Measurements from ENCODE around the gene CAMK1. TPM values are rescaled to one million over a fixed set of nuclear protein-coding genes. Genes with fewer than 3 reads are reported as not detected.
A peak's percentile ranks its signal among the peaks of the same experiment; 100 is the strongest.
"Not testable (repeated sequence)": the region's sequence is repeated elsewhere in the genome, so short reads cannot be mapped to it uniquely, and the experiment has no call there.

CAMK1 gene
- total RNA-seq, 2 donors from 2014 or later = 1.9 to 2.2 TPM

DNA sequence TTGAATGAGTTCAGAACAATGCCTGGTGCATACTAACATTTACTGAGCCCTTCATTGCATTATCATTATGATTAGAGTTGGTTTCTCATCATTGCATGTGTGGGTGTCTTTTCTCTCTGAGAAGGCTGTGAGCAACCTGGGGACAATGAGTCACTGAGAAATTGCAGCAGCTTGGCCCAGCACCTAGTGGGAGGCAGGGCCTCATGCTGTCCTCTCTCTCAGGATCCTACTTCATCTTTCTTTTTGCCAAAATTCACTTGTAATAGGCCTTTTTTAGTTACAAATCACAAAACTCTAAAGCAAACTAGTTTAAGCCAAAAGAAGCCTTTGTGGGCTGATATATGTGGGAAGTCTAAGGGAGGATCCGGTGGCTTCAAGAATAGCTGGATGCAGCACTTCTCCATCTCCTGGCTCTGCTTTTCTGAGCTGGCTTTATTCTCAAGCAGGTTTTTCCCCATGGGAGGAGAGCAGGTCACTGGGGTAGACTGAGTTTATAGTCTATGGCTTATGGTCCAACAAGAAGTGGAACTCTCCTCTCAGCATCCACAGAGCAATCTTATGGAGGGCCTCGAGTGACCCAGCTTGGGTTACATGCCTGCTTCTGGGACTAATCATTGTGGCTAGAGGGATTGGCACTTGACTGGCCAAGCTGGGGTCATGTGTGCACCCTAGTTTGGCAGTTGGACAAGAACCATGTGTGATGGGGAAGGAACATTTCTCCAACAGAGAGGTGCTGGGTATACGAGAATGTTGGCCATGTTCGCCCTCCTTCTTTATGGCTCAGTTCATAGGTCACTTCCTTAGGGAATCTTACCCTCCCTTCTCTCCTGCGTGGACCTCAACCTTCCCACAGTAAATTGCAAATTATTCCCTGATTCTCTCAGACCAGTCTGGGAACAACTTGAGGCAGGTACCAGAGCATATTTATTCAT, 8.7 kb upstream of the CAMK1 start:
- Mint-ChIP-seq H3K4me3 (no peak overlapping the region), H3K36me3 (ENCODE audit: low read depth) (peaks cover 3% of the 10 kb centered on the region), H3K4me1 (peaks cover 37% of the 10 kb centered on the region), H3K27me3 (no peaks in the 10 kb centered on the region), H3K27ac (no peak overlapping the region)
- ATAC-seq (no peak), DNase-seq (no peak)
- no peaks in the 10 kb centered on the region for H3K9me3 ChIP-seq (ENCODE audit: control insufficient read depth, low read length, poor library complexity, severe bottlenecking)

DNA sequence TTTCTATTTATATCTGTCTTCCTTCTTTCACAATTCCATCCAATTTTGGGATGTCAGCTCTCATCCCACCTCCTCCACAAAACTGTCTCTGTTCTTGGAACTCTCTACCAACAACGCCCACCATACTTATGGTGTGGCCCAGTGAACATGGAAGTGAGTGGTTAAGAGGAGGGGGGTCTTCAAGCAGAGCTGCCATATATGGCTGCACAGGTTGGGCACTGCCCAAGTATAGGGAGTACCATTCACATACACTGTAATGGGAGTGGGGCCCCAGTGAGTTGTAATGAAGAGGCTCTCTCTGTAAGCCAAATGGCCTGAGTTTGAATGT, 7.9 kb upstream of the CAMK1 start:
- H3K27me3 Mint-ChIP-seq = no peaks in the 10 kb centered on the region
- no peaks in the 10 kb centered on the region for H3K9me3 ChIP-seq (ENCODE audit: control insufficient read depth, low read length, poor library complexity, severe bottlenecking)
- no peak overlapping the region for H3K27ac Mint-ChIP-seq
- H3K4me3 Mint-ChIP-seq = no peak overlapping the region
- no peaks in the 10 kb centered on the region for H3K36me3 Mint-ChIP-seq (ENCODE audit: low read depth)
- DNase-seq (no peak), ATAC-seq (no peak)
- H3K4me1 Mint-ChIP-seq = peaks cover 37% of the 10 kb centered on the region

DNA sequence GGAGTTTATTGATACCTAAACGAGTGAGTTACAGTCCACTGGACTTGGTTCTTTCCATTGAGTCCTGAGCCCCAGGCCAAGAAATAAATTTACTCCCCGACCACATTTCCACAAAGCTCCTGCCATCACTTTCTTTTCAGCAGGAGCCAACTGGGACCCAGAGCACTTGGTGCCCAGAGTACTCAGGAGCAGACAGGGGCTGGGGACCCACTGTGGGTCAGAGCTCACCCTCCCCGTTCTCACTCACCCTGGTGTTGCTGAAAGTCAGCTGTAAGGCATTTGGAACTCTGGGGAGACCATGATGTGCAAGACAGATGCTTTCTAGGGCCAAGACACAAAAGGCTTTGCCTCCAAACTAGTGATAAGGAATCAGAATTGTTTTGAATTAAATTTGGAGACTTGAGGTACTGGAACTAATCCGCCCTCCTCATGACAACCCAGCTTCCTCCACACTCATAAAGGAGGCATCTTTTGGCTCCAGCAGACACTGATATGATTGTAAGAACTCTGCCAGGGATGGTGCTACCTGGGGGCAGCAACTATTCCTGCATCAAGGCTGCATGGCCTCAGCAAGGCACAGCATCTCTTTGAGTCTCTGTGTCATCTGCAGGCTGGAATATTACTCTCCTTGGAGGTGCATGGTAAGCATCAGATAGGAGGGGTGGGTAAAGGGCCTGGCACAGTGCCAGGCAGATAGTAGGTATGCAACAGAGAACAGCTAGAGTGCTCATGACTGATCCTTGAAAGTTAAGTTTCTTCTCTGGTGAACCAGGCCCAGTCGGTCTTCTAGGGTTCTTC, 7.3 kb upstream of the CAMK1 start:
- DNase-seq (no peak), ATAC-seq (no peak)
- Mint-ChIP-seq H3K27me3 (no peaks in the 10 kb centered on the region), H3K27ac (no peak overlapping the region), H3K4me1 (peaks cover 36% of the 10 kb centered on the region), H3K4me3 (no peak overlapping the region), H3K36me3 (ENCODE audit: low read depth) (no peaks in the 10 kb centered on the region)
- H3K9me3 ChIP-seq (ENCODE audit: control insufficient read depth, low read length, poor library complexity, severe bottlenecking) = no peaks in the 10 kb centered on the region

DNA sequence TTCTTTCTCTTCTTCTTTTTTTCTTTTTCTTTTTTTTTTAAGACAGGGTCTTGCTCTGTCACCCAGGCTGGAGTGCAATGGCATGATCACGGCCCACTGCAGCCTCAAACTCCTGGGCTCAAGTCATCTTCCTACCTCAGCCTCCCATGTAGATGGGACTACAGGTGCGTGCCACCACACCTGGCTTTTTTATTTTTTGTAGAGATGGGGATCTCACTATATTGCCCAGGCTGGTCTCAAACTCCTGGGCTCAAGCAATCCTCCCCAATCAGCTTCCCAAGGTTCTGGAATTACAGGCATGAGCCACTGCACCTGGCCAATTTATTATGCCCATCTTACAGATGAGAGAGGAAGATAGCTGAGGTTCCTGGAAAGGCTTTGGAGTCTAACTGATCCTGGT, 1.3 kb upstream of the CAMK1 start:
- H3K4me1 Mint-ChIP-seq = peaks cover 37% of the 10 kb centered on the region
- not testable (repeated sequence) for ATAC-seq; H3K27ac Mint-ChIP-seq; H3K36me3 Mint-ChIP-seq (ENCODE audit: low read depth); DNase-seq; H3K27me3 Mint-ChIP-seq; H3K9me3 ChIP-seq (ENCODE audit: control insufficient read depth, low read length, poor library complexity, severe bottlenecking)
- H3K4me3 Mint-ChIP-seq = peak overlapping the region; percentile 69

DNA sequence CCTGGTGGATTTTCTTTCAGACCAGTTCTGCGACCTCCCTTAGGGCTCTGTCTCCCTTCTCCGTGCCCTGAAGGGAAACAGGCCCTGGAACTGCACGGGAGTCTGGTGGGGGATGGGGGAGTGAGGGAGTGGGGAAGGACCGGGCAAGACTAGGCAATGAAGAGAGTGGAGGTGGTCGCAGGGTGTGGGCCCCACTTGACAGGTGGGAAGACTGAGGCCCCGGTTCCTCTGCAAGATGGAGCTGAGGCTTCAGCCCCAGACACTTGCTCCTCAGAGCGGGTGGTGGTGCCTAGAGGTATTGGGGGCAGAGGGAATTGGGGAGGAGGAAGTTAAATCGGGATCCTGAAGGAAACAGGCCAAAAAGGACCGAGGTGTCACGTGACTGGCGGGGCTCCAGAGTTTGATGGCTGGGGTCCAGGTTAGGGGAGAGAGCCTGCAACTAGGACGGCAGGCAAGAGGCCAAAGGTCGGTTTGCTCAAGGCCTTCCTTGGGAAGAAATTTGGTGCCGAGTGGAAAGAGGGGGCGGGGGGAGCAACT, 597 bp upstream of the CAMK1 start:
- H3K27me3 Mint-ChIP-seq = no peaks in the 10 kb centered on the region
- no peaks in the 10 kb centered on the region for H3K9me3 ChIP-seq (ENCODE audit: control insufficient read depth, low read length, poor library complexity, severe bottlenecking)
- ATAC-seq = no peak
- no peaks in the 10 kb centered on the region for H3K36me3 Mint-ChIP-seq (ENCODE audit: low read depth)
- no peak overlapping the region for H3K27ac Mint-ChIP-seq
- DNase-seq = no peak
- peak overlapping the region; percentile 69 for H3K4me3 Mint-ChIP-seq
- H3K4me1 Mint-ChIP-seq = peaks cover 36% of the 10 kb centered on the region

DNA sequence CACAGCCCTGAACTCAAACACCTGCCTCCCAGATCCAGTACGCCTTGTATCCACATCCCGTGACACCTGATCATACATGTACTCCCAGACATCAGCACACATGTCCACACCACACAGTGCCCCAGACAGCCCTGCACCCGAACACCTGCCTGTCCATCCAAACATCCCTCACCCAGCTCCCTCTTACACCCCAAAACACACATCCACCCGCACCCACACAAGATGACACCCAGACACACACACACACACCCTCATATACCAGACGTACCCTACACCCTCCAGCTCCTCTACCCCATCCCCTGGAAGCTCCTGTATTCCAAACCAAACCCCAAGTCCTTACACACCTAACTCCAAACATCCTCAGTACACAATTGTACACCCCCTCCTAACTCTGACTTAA, 735 bp downstream of the CAMK1 start:
- Mint-ChIP-seq H3K4me3 (peak overlapping the region; percentile 86), H3K27ac (peak overlapping the region; percentile 79), H3K4me1 (peaks cover 34% of the 10 kb centered on the region), H3K27me3 (no peaks in the 10 kb centered on the region), H3K36me3 (ENCODE audit: low read depth) (no peaks in the 10 kb centered on the region)
- DNase-seq (no peak), ATAC-seq (no peak)
- no peaks in the 10 kb centered on the region for H3K9me3 ChIP-seq (ENCODE audit: control insufficient read depth, low read length, poor library complexity, severe bottlenecking)

DNA sequence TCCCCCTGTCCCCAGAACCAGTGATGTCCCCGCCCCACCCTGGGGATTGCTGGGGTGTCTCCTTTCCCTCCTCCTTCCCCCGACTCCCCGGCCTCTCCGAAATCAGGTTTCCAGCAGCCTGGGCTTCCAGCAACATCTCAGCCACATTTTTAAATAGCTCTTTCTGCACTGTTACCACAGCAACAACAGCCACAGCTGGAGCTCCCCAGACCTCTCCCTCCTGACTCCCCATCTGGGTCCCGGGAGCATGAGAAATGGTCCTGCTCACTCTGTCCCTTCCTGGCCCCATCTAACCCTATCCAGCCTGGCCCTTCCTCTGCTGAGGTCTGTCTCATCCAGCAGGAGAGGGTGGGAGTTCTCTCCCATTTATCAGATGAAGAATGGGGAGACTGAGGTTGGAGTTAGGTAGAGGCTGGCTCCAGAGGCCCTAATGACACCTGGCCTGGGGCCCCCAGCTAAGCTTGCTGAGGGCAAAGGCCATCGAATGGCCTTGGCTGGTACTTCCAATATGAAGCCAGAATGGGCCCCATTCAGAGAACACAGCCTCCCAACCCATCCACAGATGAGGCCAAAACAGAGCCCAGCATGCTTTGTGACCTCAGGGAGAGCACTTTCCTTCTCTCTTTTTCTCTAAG, 1.5 kb downstream of the CAMK1 start:
- Mint-ChIP-seq H3K4me3 (no peak overlapping the region), H3K27ac (peak overlapping the region; percentile 79), H3K36me3 (ENCODE audit: low read depth) (no peaks in the 10 kb centered on the region), H3K4me1 (peaks cover 34% of the 10 kb centered on the region), H3K27me3 (no peaks in the 10 kb centered on the region)
- DNase-seq (no peak), ATAC-seq (no peak)
- H3K9me3 ChIP-seq (ENCODE audit: control insufficient read depth, low read length, poor library complexity, severe bottlenecking) = no peaks in the 10 kb centered on the region

DNA sequence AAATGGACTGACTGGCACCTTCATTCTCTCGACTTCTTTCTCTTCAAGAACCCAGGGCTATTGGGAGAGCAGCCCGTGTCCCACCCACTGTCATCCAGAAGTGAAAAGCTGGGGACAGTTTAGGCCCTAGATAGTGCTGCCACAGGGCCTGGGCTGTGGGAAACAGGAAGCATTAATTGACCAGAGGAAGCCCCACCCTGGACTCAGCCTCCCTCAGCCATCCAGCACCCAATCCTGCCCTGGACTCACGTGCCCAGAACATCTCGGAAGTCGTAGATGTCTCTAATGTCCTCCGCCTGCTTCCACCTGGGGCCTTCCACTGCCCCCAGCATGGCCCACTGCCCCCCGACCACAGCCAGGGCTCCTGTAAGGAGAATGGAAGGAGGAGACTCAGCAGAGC, 2.3 kb downstream of the CAMK1 start:
- no peaks in the 10 kb centered on the region for H3K36me3 Mint-ChIP-seq (ENCODE audit: low read depth)
- H3K9me3 ChIP-seq (ENCODE audit: control insufficient read depth, low read length, poor library complexity, severe bottlenecking) = no peaks in the 10 kb centered on the region
- H3K27ac Mint-ChIP-seq = peak overlapping the region; percentile 86
- peaks cover 34% of the 10 kb centered on the region for H3K4me1 Mint-ChIP-seq
- no peak overlapping the region for H3K4me3 Mint-ChIP-seq
- H3K27me3 Mint-ChIP-seq = no peaks in the 10 kb centered on the region
- no peak for ATAC-seq
- DNase-seq = no peak

DNA sequence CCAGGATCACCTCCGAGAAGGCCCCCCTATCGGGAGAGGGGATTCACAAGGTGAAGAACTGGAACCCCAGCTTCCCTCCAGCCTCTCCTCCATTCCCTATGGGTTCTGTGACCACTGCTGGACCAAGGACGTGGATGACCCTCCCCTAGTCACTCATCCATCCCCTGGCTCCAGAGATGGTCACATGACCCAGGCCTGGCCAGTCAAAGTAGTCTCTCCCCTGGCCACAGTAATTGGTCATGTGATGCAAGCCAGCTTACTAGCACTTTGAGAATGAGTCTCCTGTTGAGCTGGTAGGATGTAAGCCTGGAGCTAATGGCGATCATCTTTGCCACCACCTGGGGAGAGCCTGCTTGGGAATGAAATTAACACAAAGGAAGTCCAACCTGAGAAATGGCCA, 3.9 kb downstream of the CAMK1 start:
- no peaks in the 10 kb centered on the region for H3K9me3 ChIP-seq (ENCODE audit: control insufficient read depth, low read length, poor library complexity, severe bottlenecking)
- DNase-seq = no peak
- Mint-ChIP-seq H3K27ac (no peak overlapping the region), H3K4me3 (no peak overlapping the region), H3K27me3 (no peaks in the 10 kb centered on the region), H3K36me3 (ENCODE audit: low read depth) (peaks cover 3% of the 10 kb centered on the region), H3K4me1 (peaks cover 37% of the 10 kb centered on the region)
- no peak for ATAC-seq

DNA sequence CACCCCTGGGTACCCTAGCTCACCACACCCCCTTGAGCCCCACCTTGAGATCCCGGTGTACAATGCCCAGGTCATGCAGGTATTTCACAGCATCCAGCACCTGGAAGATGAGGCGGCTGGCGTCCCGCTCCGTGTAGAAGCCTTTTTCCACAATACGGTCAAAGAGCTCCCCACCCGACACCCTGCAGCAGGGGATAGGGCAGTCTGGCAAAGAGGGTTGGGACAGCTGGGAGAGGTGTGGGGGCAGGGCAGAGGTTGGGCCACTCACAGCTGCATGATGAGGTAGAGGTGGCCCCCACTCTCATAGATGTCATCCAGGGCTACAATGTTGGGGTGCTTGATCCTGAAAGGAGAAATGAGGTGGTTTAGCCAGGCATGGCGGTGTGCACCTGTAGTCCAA, 6.9 kb downstream of the CAMK1 start:
- no peaks in the 10 kb centered on the region for H3K27me3 Mint-ChIP-seq
- H3K4me3 Mint-ChIP-seq = no peak overlapping the region

DNA sequence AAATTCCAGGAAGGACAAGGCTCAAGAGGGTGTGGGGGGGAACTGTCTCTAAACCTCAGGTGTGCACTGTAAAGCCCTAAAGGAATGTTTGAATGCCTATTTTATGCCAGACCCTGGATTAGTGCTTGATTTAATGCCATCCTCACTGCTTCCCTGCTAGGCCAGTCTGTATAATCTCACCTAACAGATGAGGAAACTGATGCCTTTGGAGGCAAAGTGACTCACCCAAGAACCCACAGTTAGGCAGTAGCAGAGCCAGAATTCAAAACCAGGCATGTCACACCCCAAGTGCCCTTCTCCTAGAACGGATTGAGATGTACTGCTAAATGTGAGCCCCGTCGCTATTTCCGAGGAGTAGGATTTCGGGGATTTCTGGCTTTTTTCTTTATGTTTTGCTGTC, 7.8 kb downstream of the CAMK1 start:
- H3K4me1 Mint-ChIP-seq = peaks cover 12% of the 10 kb centered on the region
- H3K36me3 Mint-ChIP-seq (ENCODE audit: low read depth) = peaks cover 8% of the 10 kb centered on the region
- ATAC-seq (no peak), DNase-seq (no peak)
- no peaks in the 10 kb centered on the region for H3K27me3 Mint-ChIP-seq
- H3K27ac Mint-ChIP-seq = no peak overlapping the region
- no peaks in the 10 kb centered on the region for H3K9me3 ChIP-seq (ENCODE audit: control insufficient read depth, low read length, poor library complexity, severe bottlenecking)
- H3K4me3 Mint-ChIP-seq = no peak overlapping the region

More for the DNA sequence above, 6.9 kb downstream of the CAMK1 start:
- no peaks in the 10 kb centered on the region for H3K9me3 ChIP-seq (ENCODE audit: control insufficient read depth, low read length, poor library complexity, severe bottlenecking)
- H3K4me1 Mint-ChIP-seq = peaks cover 17% of the 10 kb centered on the region
- ATAC-seq (no peak), DNase-seq (no peak)
- peaks cover 8% of the 10 kb centered on the region for H3K36me3 Mint-ChIP-seq (ENCODE audit: low read depth)
- H3K27ac Mint-ChIP-seq = no peak overlapping the region

DNA sequence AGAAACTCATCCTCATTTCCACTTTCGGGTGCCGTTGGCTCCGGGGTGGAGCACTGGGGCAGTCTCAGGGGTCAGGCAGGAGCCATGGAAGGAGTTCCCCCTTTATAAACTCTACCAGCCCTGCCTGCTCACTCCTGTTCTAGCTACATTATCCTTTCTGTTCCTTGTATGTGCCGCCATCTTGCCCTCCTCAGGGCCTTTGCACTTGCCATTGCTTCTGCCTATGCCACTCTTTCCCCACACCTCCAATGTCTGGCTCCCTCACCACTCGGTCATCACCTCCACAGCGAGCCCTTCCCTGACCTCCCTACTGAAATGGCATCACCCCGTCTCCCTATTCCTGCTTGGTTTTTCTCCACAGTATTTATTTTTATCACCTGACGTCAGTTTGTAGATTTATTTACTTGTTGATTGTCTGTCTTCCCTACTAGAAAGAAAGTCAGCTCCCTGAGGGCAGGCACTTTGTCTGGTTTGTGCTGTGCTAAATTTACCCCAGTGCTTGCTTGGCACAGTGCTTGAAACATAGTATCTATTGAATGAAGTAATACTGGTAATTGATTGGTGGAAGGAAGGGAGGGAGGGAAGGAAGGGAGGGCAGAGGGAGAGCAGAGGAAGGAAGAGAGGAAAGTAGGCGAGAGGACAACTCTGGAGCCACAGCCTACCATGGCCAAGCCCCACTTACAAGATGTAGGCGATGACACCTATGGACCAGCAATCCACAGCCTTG, 8.8 kb downstream of the CAMK1 start:
- DNase-seq = no peak
- no peak for ATAC-seq
- Mint-ChIP-seq H3K36me3 (ENCODE audit: low read depth) (peaks cover 8% of the 10 kb centered on the region), H3K4me1 (peaks cover 13% of the 10 kb centered on the region), H3K27me3 (no peaks in the 10 kb centered on the region), H3K27ac (peak overlapping the region; percentile 9), H3K4me3 (no peak overlapping the region)
- no peaks in the 10 kb centered on the region for H3K9me3 ChIP-seq (ENCODE audit: control insufficient read depth, low read length, poor library complexity, severe bottlenecking)

Measured in T-helper 17 cell (primary cell).